Stimulated activated CD4-positive, alpha-beta T cell treated with anti-CD3 and anti-CD28 coated beads, TNF-alpha, amount 100 ng/mL, for 4 hours (primary cell): Measurements from ENCODE around the gene GBP4.

Source experiments
- DNase-seq, 3 experiments: peaks; one replicate each; pipeline ENCODE4 v3.0.0-alpha.2; 2020; ENCODE audit warnings: low read depth in 3 of 3

The GBP4 gene

GRCh38 chr1:89170170-89171066 lies 28.3 kb downstream of the GBP4 start:
- DNase-seq: no peak

- no peak for DNase-seq
These were observed 29.6 kb downstream of the GBP4 start for GRCh38 chr1:89169166-89169565.

GRCh38 chr1:89167590-89168230 lies 31.0 kb downstream of the GBP4 start:
- DNase-seq: no peak

- DNase-seq: no peak
These were observed 32.0 kb downstream of the GBP4 start for GRCh38 chr1:89166705-89167104.

- DNase-seq: no peak
These were observed 32.9 kb downstream of the GBP4 start for GRCh38 chr1:89165811-89166210.

GRCh38 chr1:89151047-89151446 lies 47.7 kb downstream of the GBP4 start:
- DNase-seq: no peak

GRCh38 chr1:89149976-89150375 lies 48.8 kb downstream of the GBP4 start:
- DNase-seq: no peak

GRCh38 chr1:89149229-89149628 lies 49.5 kb downstream of the GBP4 start:
- DNase-seq: no peak

- DNase-seq: no peak
These were observed 50.8 kb downstream of the GBP4 start for GRCh38 chr1:89147678-89148658.

- no peak for DNase-seq
These were observed 52.0 kb downstream of the GBP4 start for GRCh38 chr1:89146721-89147120.

- DNase-seq: no peak
These were observed 55.3 kb downstream of the GBP4 start for GRCh38 chr1:89143484-89143883.

GRCh38 chr1:89142160-89142559 lies 56.6 kb downstream of the GBP4 start:
- no peak for DNase-seq

GRCh38 chr1:89133747-89134146 lies 65.0 kb downstream of the GBP4 start:
- DNase-seq: no peak
